Suprapubic skin (tissue), 4 donors: ENCODE data around the gene CARM1.

Experiments
- EP300 ChIP-seq: sonication (generic); formaldehyde crosslinking; IDR thresholded peaks from one replicate; pipeline ENCODE4 v1.6.1; 2017; ENCODE audit warnings: antibody characterized with exemption
- POLR2A ChIP-seq, 2 donors: fragments of 450-650 bp; IDR thresholded peaks; one replicate each; pipeline ENCODE4 v1.6.1; 2017; ENCODE audit warnings: antibody characterized with exemption in 2 of 2, mild to moderate bottlenecking in 2 of 2, moderate library complexity in 2 of 2
- POLR2AphosphoS5 ChIP-seq, 3 donors: sonication (generic); formaldehyde crosslinking; IDR thresholded peaks; one replicate each; pipeline ENCODE4 v1.6.1; 2017; ENCODE audit warnings: antibody characterized with exemption in 3 of 3
- TF ChIP-seq, protein P1 (sequence below), 2 donors: fragments of 200-600 bp in 1 of 2; fragments of 450-650 bp in 1 of 2; sonication (generic) in 1 of 2; IDR thresholded peaks; one replicate each; pipeline ENCODE4 v1.5.1; 2016 to 2019; ENCODE audit warnings: antibody characterized with exemption in 2 of 2, mild to moderate bottlenecking in 1 of 2, moderate library complexity in 1 of 2

- TF ChIP-seq, protein P1, sequence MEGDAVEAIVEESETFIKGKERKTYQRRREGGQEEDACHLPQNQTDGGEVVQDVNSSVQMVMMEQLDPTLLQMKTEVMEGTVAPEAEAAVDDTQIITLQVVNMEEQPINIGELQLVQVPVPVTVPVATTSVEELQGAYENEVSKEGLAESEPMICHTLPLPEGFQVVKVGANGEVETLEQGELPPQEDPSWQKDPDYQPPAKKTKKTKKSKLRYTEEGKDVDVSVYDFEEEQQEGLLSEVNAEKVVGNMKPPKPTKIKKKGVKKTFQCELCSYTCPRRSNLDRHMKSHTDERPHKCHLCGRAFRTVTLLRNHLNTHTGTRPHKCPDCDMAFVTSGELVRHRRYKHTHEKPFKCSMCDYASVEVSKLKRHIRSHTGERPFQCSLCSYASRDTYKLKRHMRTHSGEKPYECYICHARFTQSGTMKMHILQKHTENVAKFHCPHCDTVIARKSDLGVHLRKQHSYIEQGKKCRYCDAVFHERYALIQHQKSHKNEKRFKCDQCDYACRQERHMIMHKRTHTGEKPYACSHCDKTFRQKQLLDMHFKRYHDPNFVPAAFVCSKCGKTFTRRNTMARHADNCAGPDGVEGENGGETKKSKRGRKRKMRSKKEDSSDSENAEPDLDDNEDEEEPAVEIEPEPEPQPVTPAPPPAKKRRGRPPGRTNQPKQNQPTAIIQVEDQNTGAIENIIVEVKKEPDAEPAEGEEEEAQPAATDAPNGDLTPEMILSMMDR (IDR thresholded peaks at IDR 0.05): no peak
- TF ChIP-seq EP300: no peak
- no peak for TF ChIP-seq POLR2AphosphoS5 (IDR thresholded peaks at IDR 0.05)
- no peak for TF ChIP-seq POLR2A (IDR thresholded peaks at IDR 0.05)
Measured at GRCh38 chr19:10907925-10908324, 36.6 kb downstream of the CARM1 start.
